Progenitor cell of endocrine pancreas (in vitro differentiated cells): ENCODE measurements around the gene SLC16A10. TPM values are rescaled to one million over a fixed set of nuclear protein-coding genes. Genes with fewer than 3 reads are reported as not detected.
"Not testable (repeated sequence)": the region's sequence is repeated elsewhere in the genome, so short reads cannot be mapped to it uniquely, and the experiment has no call there.

Source experiments
- DNase-seq: peaks from one replicate; pipeline ENCODE4 v3.0.0; 2021; ENCODE audit warnings: low spot score; ENCODE audit not compliant: unreplicated experiment
- H3K27ac Mint-ChIP-seq: 2 replicates; pipeline ENCODE4 v1.8.0; 2021; ENCODE audit warnings: mild to moderate bottlenecking, moderate library complexity, mixed read lengths
- H3K27me3 Mint-ChIP-seq: 2 replicates; pipeline ENCODE4 v1.8.0; 2021; ENCODE audit warnings: mixed read lengths
- H3K36me3 Mint-ChIP-seq: 2 replicates; pipeline ENCODE4 v1.8.0; 2022; ENCODE audit warnings: mixed read lengths; ENCODE audit not compliant: insufficient read depth
- H3K4me1 Mint-ChIP-seq: 2 replicates; pipeline ENCODE4 v1.8.0; 2021; ENCODE audit warnings: low read depth, mixed read lengths
- H3K4me3 Mint-ChIP-seq: 2 replicates; pipeline ENCODE4 v1.8.0; 2021; ENCODE audit warnings: low read depth, mild to moderate bottlenecking, moderate library complexity, mixed read lengths
- H3K9me3 Mint-ChIP-seq: 2 replicates; pipeline ENCODE4 v1.8.0; 2021; ENCODE audit warnings: low read depth, mixed read lengths
- CTCF ChIP-seq: fragments of 200-600 bp; sonication (generic); IDR thresholded peaks from one replicate; pipeline ENCODE4 v1.5.0; 2021; ENCODE audit warnings: antibody characterized with exemption, mild to moderate bottlenecking; ENCODE audit not compliant: unreplicated experiment
- total RNA-seq: library from RNA; stranded (reverse); gene quantifications from 2 replicates; pipeline ENCODE4 v1.2.1, GENCODE V29; 2021

The SLC16A10 gene
- total RNA-seq, 1 donor from 2014 or later, result 7.0 TPM

- Mint-ChIP-seq H3K9me3 (peaks cover 4% of the 10 kb centered on the region), H3K36me3 (no peaks in the 10 kb centered on the region), H3K27me3 (no peaks in the 10 kb centered on the region), H3K4me1 (peaks cover 2% of the 10 kb centered on the region), H3K4me3 (no peak overlapping the region), H3K27ac (no peak overlapping the region)
- no peak for TF ChIP-seq CTCF
- DNase-seq, result no peak
These were observed 36.9 kb upstream of the SLC16A10 start for GRCh38 chr6:111050261-111051023.

GRCh38 chr6:111052171-111052570 lies 35.1 kb upstream of the SLC16A10 start:
- H3K9me3 Mint-ChIP-seq, result peaks cover 4% of the 10 kb centered on the region
- H3K4me1 Mint-ChIP-seq, result peaks cover 2% of the 10 kb centered on the region
- no peaks in the 10 kb centered on the region for H3K36me3 Mint-ChIP-seq
- no peak overlapping the region for H3K4me3 Mint-ChIP-seq
- H3K27ac Mint-ChIP-seq, result no peak overlapping the region
- TF ChIP-seq CTCF, result no peak
- H3K27me3 Mint-ChIP-seq, result no peaks in the 10 kb centered on the region
- no peak for DNase-seq

GRCh38 chr6:111057074-111057752 lies 30.1 kb upstream of the SLC16A10 start:
- Mint-ChIP-seq H3K4me3 (no peak overlapping the region), H3K9me3 (peaks cover 1% of the 10 kb centered on the region), H3K4me1 (no peaks in the 10 kb centered on the region), H3K36me3 (no peaks in the 10 kb centered on the region), H3K27me3 (peaks cover 3% of the 10 kb centered on the region), H3K27ac (no peak overlapping the region)
- DNase-seq, result no peak
- peak; percentile 73 for TF ChIP-seq CTCF

GRCh38 chr6:111061508-111061907 lies 25.8 kb upstream of the SLC16A10 start:
- Mint-ChIP-seq H3K9me3 (peaks cover 12% of the 10 kb centered on the region), H3K27me3 (peaks cover 3% of the 10 kb centered on the region), H3K27ac (no peak overlapping the region), H3K4me3 (no peak overlapping the region), H3K4me1 (no peaks in the 10 kb centered on the region), H3K36me3 (no peaks in the 10 kb centered on the region)
- TF ChIP-seq CTCF, result no peak
- DNase-seq, result no peak

GRCh38 chr6:111061985-111062384 lies 25.3 kb upstream of the SLC16A10 start:
- H3K9me3 Mint-ChIP-seq, result peaks cover 12% of the 10 kb centered on the region
- H3K36me3 Mint-ChIP-seq, H3K27me3 Mint-ChIP-seq, DNase-seq, H3K27ac Mint-ChIP-seq, H3K4me3 Mint-ChIP-seq, H3K4me1 Mint-ChIP-seq: not testable (repeated sequence)

GRCh38 chr6:111062860-111063259 lies 24.4 kb upstream of the SLC16A10 start:
- H3K4me1 Mint-ChIP-seq, H3K27ac Mint-ChIP-seq, H3K4me3 Mint-ChIP-seq, H3K36me3 Mint-ChIP-seq, DNase-seq, H3K27me3 Mint-ChIP-seq: not testable (repeated sequence)
- H3K9me3 Mint-ChIP-seq, result peaks cover 12% of the 10 kb centered on the region
